ENCODE measurements around the gene TSPAN8.

GRCh38 chr12:71197460-71197859 is 39.7 kb upstream of the TSPAN8 start:
- no peak for TF ChIP-seq CTCF (conservative IDR thresholded peaks at IDR 0.05 in 1 of 2, IDR thresholded peaks at IDR 0.05 in 1 of 2; ENCODE audit: extremely low read depth in 1 of 2, insufficient read depth in 1 of 2, low read depth in 1 of 2, low read length in 2 of 2)
- no peak for TF ChIP-seq EZH2 (IDR thresholded peaks at IDR 0.05; ENCODE audit: borderline replicate concordance, low read length)

Measured in mammary epithelial cell (primary cell).